H9 (cell line): ENCODE results near the gene SKAP1. TPM values are rescaled to one million over a fixed set of nuclear protein-coding genes. Genes with fewer than 3 reads are reported as not detected.

Experiments
- DNase-seq: peaks from one replicate; pipeline ENCODE4 v3.0.0-alpha.2; 2017
- H2AFZ ChIP-seq: one replicate; pipeline ENCODE4 v1.6.1; 2013; ENCODE audit warnings: mild to moderate bottlenecking, low read length, control low read depth, moderate library complexity
- H2AK5ac ChIP-seq: 2 replicates; pipeline ENCODE4 v1.6.1; 2013; ENCODE audit warnings: low read length, control low read depth, mixed read lengths; ENCODE audit not compliant: insufficient read length
- H2BK120ac ChIP-seq: one replicate; pipeline ENCODE4 v1.6.1; 2013; ENCODE audit warnings: low read depth, mild to moderate bottlenecking, low read length, control low read depth, inconsistent platforms; ENCODE audit not compliant: poor library complexity, severe bottlenecking
- H2BK12ac ChIP-seq: 2 replicates; pipeline ENCODE4 v1.6.1; 2013; ENCODE audit warnings: low read length, control low read depth, mixed read lengths, low read depth; ENCODE audit not compliant: insufficient read length
- H2BK15ac ChIP-seq: 2 replicates; pipeline ENCODE4 v1.6.1; 2013; ENCODE audit warnings: low read depth, low read length, control low read depth
- H2BK20ac ChIP-seq: one replicate; pipeline ENCODE4 v1.6.1; 2013; ENCODE audit warnings: low read depth, mild to moderate bottlenecking, low read length, control low read depth, inconsistent platforms; ENCODE audit not compliant: poor library complexity, severe bottlenecking
- H2BK5ac ChIP-seq: 2 replicates; pipeline ENCODE4 v1.6.1; 2013; ENCODE audit warnings: low read length, control low read depth, mixed read lengths; ENCODE audit not compliant: insufficient read length
- H3K14ac ChIP-seq: 2 replicates; pipeline ENCODE4 v1.6.1; 2013; ENCODE audit warnings: low read length, control low read depth; ENCODE audit not compliant: insufficient read depth
- H3K18ac ChIP-seq: 2 replicates; pipeline ENCODE4 v1.6.1; 2013; ENCODE audit warnings: low read depth, mild to moderate bottlenecking, mixed read lengths, low read length, control low read depth; ENCODE audit not compliant: insufficient read length
- H3K23ac ChIP-seq: 2 replicates; pipeline ENCODE4 v1.6.1; 2013; ENCODE audit warnings: low read length, control low read depth, mixed read lengths, low read depth; ENCODE audit not compliant: insufficient read length
- H3K23me2 ChIP-seq: 2 replicates; pipeline ENCODE4 v1.6.1; 2013; ENCODE audit warnings: low read depth, mild to moderate bottlenecking, mixed read lengths, low read length, control low read depth; ENCODE audit not compliant: insufficient read length, poor library complexity, severe bottlenecking
- H3K27ac ChIP-seq: 2 replicates; pipeline ENCODE4 v1.5.1; 2013; ENCODE audit warnings: low read length, control low read depth, mixed read lengths, low read depth; ENCODE audit not compliant: insufficient read length
- H3K27me3 ChIP-seq: 2 replicates; pipeline ENCODE4 v1.6.1; 2013; ENCODE audit warnings: low read length, control low read depth, inconsistent platforms; ENCODE audit not compliant: insufficient read depth
- H3K4ac ChIP-seq: 2 replicates; pipeline ENCODE4 v1.6.1; 2013; ENCODE audit warnings: low read depth, mild to moderate bottlenecking, control low read depth, inconsistent platforms, low read length, moderate library complexity
- H3K4me1 ChIP-seq: 2 replicates; pipeline ENCODE4 v1.6.1; 2013; ENCODE audit warnings: low read length, control low read depth, inconsistent platforms; ENCODE audit not compliant: insufficient read depth
- H3K4me2 ChIP-seq: 2 replicates; pipeline ENCODE4 v1.6.1; 2013; ENCODE audit warnings: low read length, control low read depth, mixed read lengths; ENCODE audit not compliant: insufficient read length, insufficient read depth
- H3K56ac ChIP-seq: 2 replicates; pipeline ENCODE4 v1.6.1; 2013; ENCODE audit warnings: low read depth, mild to moderate bottlenecking, mixed read lengths, low read length, control low read depth; ENCODE audit not compliant: insufficient read length
- H3K79me1 ChIP-seq: 2 replicates; pipeline ENCODE4 v1.6.1; 2013; ENCODE audit warnings: low read depth, mild to moderate bottlenecking, moderate library complexity, low read length, control low read depth, inconsistent platforms; ENCODE audit not compliant: insufficient read depth, poor library complexity, severe bottlenecking
- H3K79me2 ChIP-seq: 2 replicates; pipeline ENCODE4 v1.6.1; 2013; ENCODE audit warnings: low read length, control low read depth, inconsistent platforms; ENCODE audit not compliant: insufficient read depth
- H3K9ac ChIP-seq: 2 replicates; pipeline ENCODE4 v1.6.1; 2013; ENCODE audit warnings: low read length, control low read depth, mixed read lengths; ENCODE audit not compliant: insufficient read length; ENCODE audit errors: extremely low read depth
- H3K9me3 ChIP-seq: one replicate; pipeline ENCODE4 v1.6.1; 2013; ENCODE audit warnings: low read depth, low read length, inconsistent platforms; ENCODE audit not compliant: control insufficient read depth
- H3T11ph ChIP-seq: one replicate; pipeline ENCODE4 v1.6.1; 2013; ENCODE audit warnings: mild to moderate bottlenecking, low read length, control low read depth, inconsistent platforms
- H4K20me1 ChIP-seq: one replicate; pipeline ENCODE4 v1.6.1; 2013; ENCODE audit not compliant: control insufficient read depth, insufficient read length, insufficient read depth
- H4K5ac ChIP-seq: 2 replicates; pipeline ENCODE4 v1.6.1; 2013; ENCODE audit warnings: low read depth, mild to moderate bottlenecking, mixed read lengths, low read length, control low read depth; ENCODE audit not compliant: insufficient read length
- H4K8ac ChIP-seq: replicated peaks from 2 replicates; pipeline ENCODE4 v1.6.1; 2013; ENCODE audit warnings: low read length, control low read depth, mixed read lengths, low read depth; ENCODE audit not compliant: insufficient read length
- H4K91ac ChIP-seq: 2 replicates; pipeline ENCODE4 v1.6.1; 2013; ENCODE audit warnings: low read depth, mild to moderate bottlenecking, moderate library complexity, mixed read lengths, low read length, control low read depth; ENCODE audit not compliant: insufficient read length
- H3K27ac Mint-ChIP-seq, 3 experiments: 2 replicates in 2 of 3; 3 replicates in 1 of 3; pipeline ENCODE4 v1.8.0; 2020 to 2021; ENCODE audit warnings: mixed read lengths in 3 of 3, mild to moderate bottlenecking in 1 of 3, moderate library complexity in 1 of 3
- H3K27me3 Mint-ChIP-seq: 2 replicates; pipeline ENCODE4 v1.8.0; 2021; ENCODE audit warnings: low read depth, mild to moderate bottlenecking, moderate library complexity, mixed read lengths
- H3K36me3 Mint-ChIP-seq, 3 experiments: 2 replicates in 2 of 3; 3 replicates in 1 of 3; pipeline ENCODE4 v1.8.0; 2020 to 2021; ENCODE audit warnings: low read depth in 3 of 3, mixed read lengths in 3 of 3; ENCODE audit not compliant: insufficient read depth in 1 of 3
- H3K4me1 Mint-ChIP-seq, 2 experiments: 2 replicates each; pipeline ENCODE4 v1.8.0; 2020; ENCODE audit warnings: mixed read lengths in 2 of 2
- H3K4me3 Mint-ChIP-seq, 2 experiments: 2 replicates in 1 of 2; 3 replicates in 1 of 2; pipeline ENCODE4 v1.8.0; 2020 to 2021; ENCODE audit warnings: mild to moderate bottlenecking in 2 of 2, mixed read lengths in 2 of 2, moderate library complexity in 1 of 2
- H3K9me3 Mint-ChIP-seq, 2 experiments: 2 replicates in 1 of 2; 3 replicates in 1 of 2; pipeline ENCODE4 v1.8.0; 2020; ENCODE audit warnings: mild to moderate bottlenecking in 2 of 2, mixed read lengths in 2 of 2, moderate library complexity in 1 of 2
- CTCF ChIP-seq: fragments of 200-600 bp; sonication (generic); conservative IDR thresholded peaks from 3 replicates; pipeline ENCODE4 v1.8.0; 2021; ENCODE audit warnings: antibody characterized with exemption, mild to moderate bottlenecking
- WGBS: extraction: QIAGEN DNeasy Blood & Tissue Kit; methylation state at CpG from one replicate; pipeline ENCODE4 v1.1.7; 2013; ENCODE audit warnings: missing lambda C conversion rate, low lambda C conversion rate, mixed read lengths; ENCODE audit not compliant: insufficient read length; ENCODE audit errors: extremely low coverage; 5-methylcytosine and 5-hydroxymethylcytosine counted together
- total RNA-seq: library from RNA; stranded (reverse); gene quantifications from 2 replicates; pipeline ENCODE4 v1.2.1, GENCODE V29; 2021

SKAP1 gene
- total RNA-seq, 1 experiment from 2014 or later: not detected

GRCh38 chr17:48317732-48318131, 112.3 kb downstream of the SKAP1 start:
- no peaks in the 10 kb centered on the region for H3K4me1 ChIP-seq
- Mint-ChIP-seq H3K36me3 (no peaks in the 10 kb centered on the region), H3K4me1 (peaks cover under 1 to 5% of the 10 kb centered on the region in 2 experiments; a peak in 3 of 4 replicates), H3K27ac (no peak overlapping the region), H3K9me3 (no peaks in the 10 kb centered on the region), H3K27me3 (peaks cover 61% of the 10 kb centered on the region), H3K4me3 (no peak overlapping the region)
- no peak overlapping the region for H3K14ac ChIP-seq
- H3K56ac ChIP-seq: no peak overlapping the region
- H3K27me3 ChIP-seq: no peaks in the 10 kb centered on the region
- WGBS: no CpG with 5 or more reads among the region's 1 CpG
- H2BK20ac ChIP-seq: no peak overlapping the region
- no peak for DNase-seq
- no peak overlapping the region for H3K18ac ChIP-seq
- no peaks in the 10 kb centered on the region for H3K79me2 ChIP-seq
- no peak overlapping the region for H3K27ac ChIP-seq
- no peak overlapping the region for H2AK5ac ChIP-seq
- no peak overlapping the region for H2BK15ac ChIP-seq
- no peak overlapping the region for H3K4ac ChIP-seq
- no peak overlapping the region for H2BK120ac ChIP-seq
- H4K8ac ChIP-seq: no peak overlapping the region
- H4K5ac ChIP-seq: no peak overlapping the region
- H3K79me1 ChIP-seq: no peaks in the 10 kb centered on the region
- no peak overlapping the region for H2AFZ ChIP-seq
- no peaks in the 10 kb centered on the region for H3K23me2 ChIP-seq
- H3K9ac ChIP-seq: no peak overlapping the region
- H3T11ph ChIP-seq: no peak overlapping the region
- H4K20me1 ChIP-seq: no peaks in the 10 kb centered on the region
- H3K9me3 ChIP-seq: no peaks in the 10 kb centered on the region
- H2BK5ac ChIP-seq: no peak overlapping the region
- no peak overlapping the region for H3K23ac ChIP-seq
- H2BK12ac ChIP-seq: no peak overlapping the region
- no peak for TF ChIP-seq CTCF
- no peak overlapping the region for H4K91ac ChIP-seq
- H3K4me2 ChIP-seq: no peak overlapping the region
